Measurements from ENCODE around the gene ENAH. TPM values are rescaled to one million over a fixed set of nuclear protein-coding genes. Genes with fewer than 3 reads are reported as not detected.

The ENAH gene
- total RNA-seq, 1 donor from 2014 or later: not detected

GRCh38 chr1:225461533-225462428 lies 191.1 kb downstream of the ENAH start:
- intact Hi-C loops (cut with micrococcal nuclease): loop anchor here (10.0 kb wide), 1 partner anchor 723 kb away; the partner anchor contains the start of gene ACBD3

GRCh38 chr1:225460737-225461532 lies 192.0 kb downstream of the ENAH start:
- intact Hi-C loops (cut with micrococcal nuclease): loop anchor here (10.0 kb wide), 1 partner anchor 724 kb away; the partner anchor contains the start of gene ACBD3

GRCh38 chr1:225460021-225460736 lies 192.7 kb downstream of the ENAH start:
- intact Hi-C loops (cut with micrococcal nuclease): loop anchor here (10.0 kb wide), 1 partner anchor 725 kb away; the partner anchor contains the start of gene ACBD3

GRCh38 chr1:225458222-225458631 lies 194.7 kb downstream of the ENAH start:
- intact Hi-C loops (cut with micrococcal nuclease): no loop called here

GRCh38 chr1:225454733-225455132 lies 198.2 kb downstream of the ENAH start:
- intact Hi-C loops (cut with micrococcal nuclease): loop anchor here (1.0 kb wide), 2 partner anchors 9 to 11 kb away; no protein-coding TSS in a partner anchor

GRCh38 chr1:225453797-225454648 lies 198.9 kb downstream of the ENAH start:
- intact Hi-C loops (cut with micrococcal nuclease): loop anchor here (1.0 kb wide), 2 partner anchors 9 to 11 kb away; no protein-coding TSS in a partner anchor

- intact Hi-C loops (cut with micrococcal nuclease): no loop called here
Measured at GRCh38 chr1:225451840-225452515, 200.9 kb downstream of the ENAH start.

GRCh38 chr1:225451340-225451739 lies 201.6 kb downstream of the ENAH start:
- intact Hi-C loops (cut with micrococcal nuclease): no loop called here

- intact Hi-C loops (cut with micrococcal nuclease): no loop called here
Measured at GRCh38 chr1:225450491-225451191, 202.3 kb downstream of the ENAH start.

- intact Hi-C loops (cut with micrococcal nuclease): loop anchor here (10.0 kb wide), 2 partner anchors 855 to 1455 kb away; partner anchors contain the start of gene LIN9
Measured at GRCh38 chr1:225449774-225450173, 203.1 kb downstream of the ENAH start.

GRCh38 chr1:225449261-225449660 lies 203.7 kb downstream of the ENAH start:
- intact Hi-C loops (cut with micrococcal nuclease): loop anchor here (10.0 kb wide), 2 partner anchors 856 to 1454 kb away; partner anchors contain the start of gene LIN9

GRCh38 chr1:225448146-225448805 lies 204.6 kb downstream of the ENAH start:
- intact Hi-C loops (cut with micrococcal nuclease): loop anchor here (10.0 kb wide), 2 partner anchors 857 to 1453 kb away; partner anchors contain the start of gene LIN9

- intact Hi-C loops (cut with micrococcal nuclease): loop anchor here (10.0 kb wide), 2 partner anchors 857 to 1453 kb away; partner anchors contain the start of gene LIN9
Measured at GRCh38 chr1:225447650-225448089, 205.3 kb downstream of the ENAH start.

- intact Hi-C loops (cut with micrococcal nuclease): loop anchor here (10.0 kb wide), 2 partner anchors 858 to 1452 kb away; partner anchors contain the start of gene LIN9
Measured at GRCh38 chr1:225446981-225447615, 205.8 kb downstream of the ENAH start.

- intact Hi-C loops (cut with micrococcal nuclease): loop anchor here (10.0 kb wide), 2 partner anchors 858 to 1452 kb away; partner anchors contain the start of gene LIN9
Measured at GRCh38 chr1:225446595-225446960, 206.3 kb downstream of the ENAH start.

- intact Hi-C loops (cut with micrococcal nuclease): loop anchor here (1.0 to 10.0 kb wide), 11 partner anchors 8 to 1451 kb away; partner anchors contain the start of genes ITPKB, LBR, LIN9 and PYCR2
Measured at GRCh38 chr1:225445639-225446594, 207.0 kb downstream of the ENAH start.

All from T-helper 1 cell treated with Interleukin-12 subunit alpha and Interleukin-12 subunit beta and Interleukin-4 antibody, amounts not matched to agents 30 ng/mL and 1 ng/mL, for 36 hours (primary cell).